Progenitor cell of endocrine pancreas (in vitro differentiated cells): Measurements from ENCODE around the gene C2orf81. TPM values are rescaled to one million over a fixed set of nuclear protein-coding genes. Genes with fewer than 3 reads are reported as not detected.

Experiments
- DNase-seq: peaks from one replicate; pipeline ENCODE4 v3.0.0; 2021; ENCODE audit warnings: low spot score; ENCODE audit not compliant: unreplicated experiment
- H3K27ac Mint-ChIP-seq: 2 replicates; pipeline ENCODE4 v1.8.0; 2021; ENCODE audit warnings: mild to moderate bottlenecking, moderate library complexity, mixed read lengths
- H3K27me3 Mint-ChIP-seq: 2 replicates; pipeline ENCODE4 v1.8.0; 2021; ENCODE audit warnings: mixed read lengths
- H3K36me3 Mint-ChIP-seq: 2 replicates; pipeline ENCODE4 v1.8.0; 2022; ENCODE audit warnings: mixed read lengths; ENCODE audit not compliant: insufficient read depth
- H3K4me1 Mint-ChIP-seq: 2 replicates; pipeline ENCODE4 v1.8.0; 2021; ENCODE audit warnings: low read depth, mixed read lengths
- H3K4me3 Mint-ChIP-seq: 2 replicates; pipeline ENCODE4 v1.8.0; 2021; ENCODE audit warnings: low read depth, mild to moderate bottlenecking, moderate library complexity, mixed read lengths
- H3K9me3 Mint-ChIP-seq: 2 replicates; pipeline ENCODE4 v1.8.0; 2021; ENCODE audit warnings: low read depth, mixed read lengths
- CTCF ChIP-seq: fragments of 200-600 bp; sonication (generic); IDR thresholded peaks from one replicate; pipeline ENCODE4 v1.5.0; 2021; ENCODE audit warnings: antibody characterized with exemption, mild to moderate bottlenecking; ENCODE audit not compliant: unreplicated experiment
- total RNA-seq: library from RNA; stranded (reverse); gene quantifications from 2 replicates; pipeline ENCODE4 v1.2.1, GENCODE V29; 2021

C2orf81 gene
- total RNA-seq, 1 donor from 2014 or later = 13.4 TPM

GRCh38 chr2:74426181-74426758, 4.9 kb upstream of the C2orf81 start:
- H3K36me3 Mint-ChIP-seq = peaks cover 21% of the 10 kb centered on the region
- no peak for TF ChIP-seq CTCF
- no peak overlapping the region for H3K4me3 Mint-ChIP-seq
- H3K27ac Mint-ChIP-seq = no peak overlapping the region
- no peaks in the 10 kb centered on the region for H3K9me3 Mint-ChIP-seq
- peaks cover 4% of the 10 kb centered on the region for H3K27me3 Mint-ChIP-seq
- DNase-seq = no peak
- peaks cover 5% of the 10 kb centered on the region for H3K4me1 Mint-ChIP-seq

- H3K36me3 Mint-ChIP-seq = peaks cover 19% of the 10 kb centered on the region
- H3K4me3 Mint-ChIP-seq = no peak overlapping the region
- peak overlapping the region; percentile 45 for H3K27ac Mint-ChIP-seq
These were observed 4.1 kb upstream of the C2orf81 start for GRCh38 chr2:74425523-74425922.

GRCh38 chr2:74424995-74425406, 3.6 kb upstream of the C2orf81 start:
- H3K4me3 Mint-ChIP-seq = no peak overlapping the region
- H3K36me3 Mint-ChIP-seq = peaks cover 18% of the 10 kb centered on the region
- H3K27me3 Mint-ChIP-seq = peaks cover 4% of the 10 kb centered on the region
- no peak for DNase-seq
- no peak for TF ChIP-seq CTCF
- H3K4me1 Mint-ChIP-seq = peaks cover 7% of the 10 kb centered on the region
- H3K9me3 Mint-ChIP-seq = no peaks in the 10 kb centered on the region
- peak overlapping the region; percentile 45 for H3K27ac Mint-ChIP-seq

More at GRCh38 chr2:74425523-74425922, 4.1 kb upstream of the C2orf81 start:
- DNase-seq = no peak
- Mint-ChIP-seq H3K9me3 (no peaks in the 10 kb centered on the region), H3K27me3 (peaks cover 4% of the 10 kb centered on the region), H3K4me1 (peaks cover 7% of the 10 kb centered on the region)
- TF ChIP-seq CTCF = no peak

- H3K4me3 Mint-ChIP-seq = no peak overlapping the region
These were observed 2.9 kb upstream of the C2orf81 start for GRCh38 chr2:74424139-74424992.

More at GRCh38 chr2:74424139-74424992, 2.9 kb upstream of the C2orf81 start:
- no peak for TF ChIP-seq CTCF
- no peak for DNase-seq
- Mint-ChIP-seq H3K27me3 (peaks cover 4% of the 10 kb centered on the region), H3K36me3 (peaks cover 16% of the 10 kb centered on the region), H3K4me1 (peaks cover 7% of the 10 kb centered on the region), H3K9me3 (no peaks in the 10 kb centered on the region), H3K27ac (no peak overlapping the region)
